Panc1 (cell line): ENCODE measurements around the gene ATP7B. TPM values are rescaled to one million over a fixed set of nuclear protein-coding genes. Genes with fewer than 3 reads are reported as not detected.

Experiments used
- ATAC-seq: fragments of 200-7000 bp; cut with Tn5 transposase; 2 replicates; pipeline ENCODE4 v1.9.1; 2020; ENCODE audit warnings: mild to moderate bottlenecking, moderate library complexity
- BruUV-seq: library from RNA; stranded (reverse); fragments of 400-500 nt; replicated peaks from 2 replicates; lab custom pipeline; 2021; lab: Mats Ljungman, UMichigan
- CTCF ChIA-PET: fragments of 300-600 bp; sonication (Branson Sonifier 250); formaldehyde crosslinking; loops from one replicate; lab custom pipeline; 2022; ENCODE audit warnings: antibody characterized with exemption; lab: Charles Lee
- POLR2A ChIA-PET: fragments of 300-600 bp; sonication (Branson Sonifier 250); formaldehyde crosslinking; loops from one replicate; lab custom pipeline; 2022; ENCODE audit warnings: antibody characterized with exemption; lab: Charles Lee
- DNase-seq: peaks from one replicate; pipeline ENCODE4 v3.0.0-alpha.2; 2010; ENCODE audit warnings: low read depth, low spot score
- H3K27ac ChIP-seq: 2 replicates; pipeline ENCODE4 v1.5.1; 2011; ENCODE audit warnings: mild to moderate bottlenecking, low read length, inconsistent platforms
- H3K27me3 ChIP-seq: fragments of 200-500 bp; sonication (Bioruptor generic); 2 replicates; pipeline ENCODE4 v1.6.0; 2014; ENCODE audit warnings: low read length, inconsistent platforms; ENCODE audit not compliant: control insufficient read depth, insufficient read depth
- H3K36me3 ChIP-seq: fragments of 200-500 bp; sonication (Bioruptor generic); 2 replicates; pipeline ENCODE4 v1.5.1; 2014; ENCODE audit warnings: inconsistent platforms, mild to moderate bottlenecking, low read length, moderate library complexity; ENCODE audit not compliant: control insufficient read depth, insufficient read depth
- H3K4me1 ChIP-seq: 2 replicates; pipeline ENCODE4 v1.5.1; 2011; ENCODE audit warnings: inconsistent platforms, mild to moderate bottlenecking, low read length, moderate library complexity; ENCODE audit not compliant: control insufficient read depth, insufficient read depth
- H3K4me3 ChIP-seq, 2 experiments: 2 replicates each; pipeline ENCODE4 v1.5.1; 2011 to 2012; ENCODE audit warnings: low read depth in 2 of 2, low read length in 2 of 2, mild to moderate bottlenecking in 2 of 2, inconsistent platforms in 1 of 2, moderate library complexity in 1 of 2
- H3K9me3 ChIP-seq: fragments of 200-500 bp; sonication (Bioruptor generic); 2 replicates; pipeline ENCODE4 v1.5.1; 2014; ENCODE audit warnings: low read depth, mild to moderate bottlenecking, inconsistent platforms, low read length, moderate library complexity; ENCODE audit not compliant: control insufficient read depth, insufficient read depth
- CTCF ChIP-seq: fragments of 450-650 bp; IDR thresholded peaks from 2 replicates; pipeline ENCODE4 v1.5.1; 2017; ENCODE audit warnings: mild to moderate bottlenecking
- POLR2AphosphoS5 ChIP-seq: IDR thresholded peaks from 2 replicates; pipeline ENCODE4 v1.6.1; 2012; ENCODE audit warnings: mild to moderate bottlenecking, low read depth, low read length, moderate library complexity
- REST ChIP-seq, 2 experiments: IDR thresholded peaks; 2 replicates each; pipeline ENCODE4 v1.6.1; 2011 to 2012; ENCODE audit warnings: low read depth in 2 of 2, control low read depth in 1 of 2, low read length in 1 of 2, mild to moderate bottlenecking in 1 of 2, moderate library complexity in 1 of 2; ENCODE audit not compliant: insufficient read depth in 1 of 2
- SIN3A ChIP-seq: IDR thresholded peaks from 2 replicates; pipeline ENCODE4 v1.6.1; 2012; ENCODE audit warnings: low read depth, mild to moderate bottlenecking, low read length, moderate library complexity, borderline replicate concordance; ENCODE audit not compliant: insufficient read depth
- TCF7L2 ChIP-seq: IDR thresholded peaks from 2 replicates; pipeline ENCODE4 v1.6.1; 2011; ENCODE audit warnings: mild to moderate bottlenecking, low read depth, low read length, inconsistent platforms
- in situ Hi-C: cut with HindIII; loops from 2 replicates; pipeline ENCODE4 v1.10.0; 2016; ENCODE audit warnings: low sequenced_read_pairs, low pct_unique_long_range_greater_than_20kb
- intact Hi-C: fragments of 100-400 bp; cut with micrococcal nuclease; formaldehyde crosslinking; loops from one replicate; pipeline ENCODE4 v1.10.0; 2022; ENCODE audit not compliant: unreplicated experiment
- total RNA-seq: library from RNA; stranded (reverse); gene quantifications from one replicate; pipeline ENCODE4 v1.2.1, GENCODE V29; 2021; ENCODE audit not compliant: unreplicated experiment

ATP7B gene
- total RNA-seq, 1 experiment from 2014 or later, result 19.6 TPM

- Histone ChIP-seq H3K27me3 (no peaks in the 10 kb centered on the region), H3K4me1 (peaks cover 5% of the 10 kb centered on the region), H3K4me3 (no peak overlapping the region), H3K9me3 (no peaks in the 10 kb centered on the region), H3K36me3 (peaks cover 6% of the 10 kb centered on the region), H3K27ac (no peak overlapping the region)
- ATAC-seq (no peak), DNase-seq (no peak)
- TF ChIP-seq REST (IDR thresholded peaks at IDR 0.05; ENCODE audit: insufficient read depth in 1 of 2, low read depth in 2 of 2, low read length in 1 of 2) (no peak), TCF7L2 (no peak), POLR2AphosphoS5 (no peak), SIN3A (no peak), CTCF (no peak)
- CTCF ChIA-PET, result no interaction called here
- no TSS peak for BruUV-seq
- intact Hi-C loops, result no loop called here
- POLR2A ChIA-PET, result no interaction called here
- in situ Hi-C loops, result no loop called here
These were observed 5.0 kb upstream of the ATP7B start for GRCh38 chr13:52016296-52016695.

- intact Hi-C loops, result no loop called here
- BruUV-seq, result TSS peak; percentile 91
- no peak for ATAC-seq
These were observed 1.2 kb upstream of the ATP7B start for GRCh38 chr13:52012512-52012836.

More at GRCh38 chr13:52012512-52012836, 1.2 kb upstream of the ATP7B start:
- POLR2A ChIA-PET, result interaction anchor here (0.6 kb wide), 1 partner anchor 173 kb away, joined by 14 read pairs; no protein-coding TSS in a partner anchor
- DNase-seq, result no peak
- H3K9me3 ChIP-seq, result no peaks in the 10 kb centered on the region
- H3K4me1 ChIP-seq, result peaks cover 8% of the 10 kb centered on the region
- H3K27me3 ChIP-seq, result no peaks in the 10 kb centered on the region
- H3K27ac ChIP-seq, result peak overlapping the region; percentile 89
- in situ Hi-C loops, result no loop called here
- CTCF ChIA-PET, result interaction anchor here (0.6 kb wide), 1 partner anchor 9 kb away, joined by 4 read pairs; no protein-coding TSS in a partner anchor
- H3K36me3 ChIP-seq, result peaks cover 6% of the 10 kb centered on the region; the same call in 1 of the 2 replicates
- no peak for TF ChIP-seq POLR2AphosphoS5
- TF ChIP-seq SIN3A, result no peak
- no peak for TF ChIP-seq TCF7L2
- TF ChIP-seq REST (IDR thresholded peaks at IDR 0.05; ENCODE audit: insufficient read depth in 1 of 2, low read depth in 2 of 2, low read length in 1 of 2), result no peak
- TF ChIP-seq CTCF, result no peak
- H3K4me3 ChIP-seq, result peak overlapping the region; percentile 98 to 99
